HCT116 (cell line): Measurements from ENCODE around the gene METTL17. TPM values are rescaled to one million over a fixed set of nuclear protein-coding genes. Genes with fewer than 3 reads are reported as not detected.
A peak's percentile ranks its signal among the peaks of the same experiment; 100 is the strongest.

Experiments used
- ATAC-seq: fragments of 200-7000 bp; cut with Tn5 transposase; 2 replicates; pipeline ENCODE4 v1.9.1; 2020; ENCODE audit warnings: mild to moderate bottlenecking, moderate library complexity
- BruUV-seq: library from RNA; stranded (reverse); fragments of 400-500 nt; replicated peaks from 2 replicates; lab custom pipeline; 2021; lab: Mats Ljungman, UMichigan
- CTCF ChIA-PET: fragments of 300-600 bp; sonication (Branson Sonifier 250); formaldehyde crosslinking; loops from one replicate; lab custom pipeline; 2021; ENCODE audit warnings: antibody characterized with exemption; lab: Charles Lee
- POLR2A ChIA-PET: fragments of 300-600, 350-600 bp; sonication (Branson Sonifier 250); formaldehyde crosslinking; loops from one replicate; lab custom pipeline; 2021; ENCODE audit warnings: antibody characterized with exemption; lab: Charles Lee
- RAD21 ChIA-PET, 2 experiments: fragments of 300-600 bp; sonication (Branson Sonifier 250); formaldehyde crosslinking; loops; one replicate each; lab custom pipeline; 2023; ENCODE audit warnings: low total read pairs in 2 of 2; ENCODE audit not compliant: uncharacterized antibody in 2 of 2, unreplicated experiment in 2 of 2, low non-redundant PET in 1 of 2; lab: Charles Lee
- DNase-seq: peaks from one replicate; pipeline ENCODE4 v3.0.0-alpha.2; 2010; ENCODE audit warnings: low read depth, low spot score
- H2AFZ ChIP-seq: fragments of 200-600 bp; shearing (Covaris generic), sonication (generic); 2 replicates; pipeline ENCODE4 v1.6.1; 2017; ENCODE audit warnings: low read depth, mixed run types, mixed read lengths, antibody characterized with exemption, low read length; ENCODE audit not compliant: poor library complexity, severe bottlenecking
- H3K27ac ChIP-seq: 2 replicates; pipeline ENCODE4 v1.5.1; 2012; ENCODE audit warnings: low read depth, low read length
- H3K27me3 ChIP-seq: fragments of 200-600 bp; sonication (generic); 2 replicates; pipeline ENCODE4 v1.6.1; 2016; ENCODE audit warnings: mixed run types, low read length, mixed read lengths; ENCODE audit not compliant: insufficient read depth
- H3K36me3 ChIP-seq, 2 experiments: fragments of 200-500 bp in 1 of 2; fragments of 200-600 bp in 1 of 2; sonication (Bioruptor generic) in 1 of 2; sonication (generic) in 1 of 2; 2 replicates each; pipeline versions ENCODE4 v1.5.1 to v1.6.1; 2014 to 2016; ENCODE audit warnings: low read length in 2 of 2, inconsistent platforms in 1 of 2, mixed read lengths in 1 of 2, mixed run types in 1 of 2; ENCODE audit not compliant: insufficient read depth in 2 of 2, control insufficient read depth in 1 of 2
- H3K4me1 ChIP-seq, 2 experiments: fragments of 200-600 bp in 1 of 2; sonication (generic) in 1 of 2; 2 replicates each; pipeline versions ENCODE4 v1.5.1 to v1.6.1; 2012 to 2017; ENCODE audit warnings: low read length in 2 of 2, inconsistent platforms in 1 of 2, mild to moderate bottlenecking in 1 of 2, mixed read lengths in 1 of 2, mixed run types in 1 of 2, moderate library complexity in 1 of 2; ENCODE audit not compliant: insufficient read depth in 2 of 2, control insufficient read depth in 1 of 2
- H3K4me2 ChIP-seq: fragments of 200-600 bp; sonication (generic); 2 replicates; pipeline ENCODE4 v1.6.1; 2017; ENCODE audit warnings: mixed run types, low read length, mixed read lengths
- H3K4me3 ChIP-seq, 2 experiments: fragments of 200-600 bp in 1 of 2; sonication (generic) in 1 of 2; replicated peaks in 1 of 2; 2 replicates each; pipeline ENCODE4 v1.5.1; 2011 to 2016; ENCODE audit warnings: low read length in 2 of 2, control low read depth in 1 of 2, low read depth in 1 of 2, mild to moderate bottlenecking in 1 of 2, mixed read lengths in 1 of 2, mixed run types in 1 of 2
- H3K79me2 ChIP-seq: fragments of 200-600 bp; sonication (generic); 2 replicates; pipeline ENCODE4 v1.6.1; 2017; ENCODE audit warnings: mild to moderate bottlenecking, mixed run types, low read length, moderate library complexity, mixed read lengths; ENCODE audit not compliant: insufficient read depth
- H3K9ac ChIP-seq: fragments of 200-600 bp; sonication (generic); 2 replicates; pipeline ENCODE4 v1.6.1; 2016; ENCODE audit warnings: low read length, mixed read lengths
- H3K9me2 ChIP-seq: fragments of 200-600 bp; sonication (generic), shearing (Covaris generic); 2 replicates; pipeline ENCODE4 v1.6.1; 2017; ENCODE audit warnings: mixed run types, mild to moderate bottlenecking, moderate library complexity; ENCODE audit not compliant: insufficient read depth
- H3K9me3 ChIP-seq, 2 experiments: fragments of 200-500 bp in 1 of 2; fragments of 200-600 bp in 1 of 2; sonication (Bioruptor generic) in 1 of 2; sonication (generic) in 1 of 2; 2 replicates each; pipeline ENCODE4 v1.6.1; 2014 to 2017; ENCODE audit warnings: low read length in 2 of 2, mixed read lengths in 2 of 2, inconsistent platforms in 1 of 2, low read depth in 1 of 2, mild to moderate bottlenecking in 1 of 2, mixed run types in 1 of 2, moderate library complexity in 1 of 2; ENCODE audit not compliant: control insufficient read depth in 1 of 2, insufficient read depth in 1 of 2
- H4K20me1 ChIP-seq: fragments of 200-600 bp; sonication (generic), shearing (Covaris generic); 2 replicates; pipeline ENCODE4 v1.6.1; 2017; ENCODE audit warnings: mixed run types, mild to moderate bottlenecking, moderate library complexity; ENCODE audit not compliant: insufficient read depth
- EGR1 ChIP-seq: IDR thresholded peaks from 2 replicates; pipeline ENCODE4 v1.6.1; 2012; ENCODE audit warnings: low read depth
- POLR2AphosphoS5 ChIP-seq: IDR thresholded peaks from 2 replicates; pipeline ENCODE4 v1.6.1; 2011; ENCODE audit warnings: mild to moderate bottlenecking, low read depth, low read length, moderate library complexity
- RAD21 ChIP-seq: IDR thresholded peaks from 2 replicates; pipeline ENCODE4 v1.6.1; 2012; ENCODE audit warnings: low read depth, mild to moderate bottlenecking
- SRF ChIP-seq: IDR thresholded peaks from 2 replicates; pipeline ENCODE4 v1.6.1; 2012; ENCODE audit warnings: low read depth
- TCF7L2 ChIP-seq: IDR thresholded peaks from 2 replicates; pipeline ENCODE4 v1.7.0; 2011; ENCODE audit warnings: borderline replicate concordance, inconsistent platforms; ENCODE audit not compliant: insufficient read depth, insufficient read length; ENCODE audit errors: extremely low read depth
- ZFX ChIP-seq: fragments of 450-650 bp; IDR thresholded peaks from 2 replicates; pipeline ENCODE4 v1.6.1; 2017
- intact Hi-C: fragments of 100-400 bp; cut with micrococcal nuclease; formaldehyde crosslinking; loops from 2 replicates; pipeline ENCODE4 v1.10.0; 2022
- total RNA-seq: library from RNA; stranded (reverse); gene quantifications from one replicate; pipeline ENCODE4 v1.2.1, GENCODE V29; 2021; ENCODE audit not compliant: unreplicated experiment

The METTL17 gene
- total RNA-seq, 1 experiment from 2014 or later = 93.5 TPM

- H3K4me3 ChIP-seq = peak within 1 kb of the TSS; percentile 66 to 72
- TF ChIP-seq POLR2AphosphoS5 (0 out of 2 replicates have a peak, but pooled peaks have one; percentile 40), RAD21 (no peak), SRF (no peak), ZFX (peak; percentile 61; the same call in 1 of the 2 replicates), EGR1 (no peak), TCF7L2 (peak; percentile 91)
- DNase-seq (no peak), ATAC-seq (peak; percentile 90)
- no peaks in the 10 kb centered on the region for H3K9me3 ChIP-seq
- no peaks in the 10 kb centered on the region for H3K79me2 ChIP-seq
- H3K4me1 ChIP-seq = peaks cover 14 to 21% of the 10 kb centered on the region in 2 experiments; a peak in 3 of 4 replicates
- ChIA-PET CTCF (interaction anchor here (2.5 kb wide), 1 partner anchor 10 kb away, joined by 10 read pairs; no protein-coding TSS in a partner anchor), RAD21 (no interaction called here), POLR2A (no interaction called here)
- H3K9me2 ChIP-seq = no peaks in the 10 kb centered on the region
- H2AFZ ChIP-seq = peak within 1 kb of the TSS; percentile 42
- H3K27me3 ChIP-seq = no peaks in the 10 kb centered on the region
- no peaks in the 10 kb centered on the region for H3K36me3 ChIP-seq
- peak within 1 kb of the TSS; percentile 85 for H3K4me2 ChIP-seq
- peak within 1 kb of the TSS; percentile 66 for H3K9ac ChIP-seq
- TSS peak; percentile 49 for BruUV-seq
- intact Hi-C loops = no loop called here
- no peaks in the 10 kb centered on the region for H4K20me1 ChIP-seq
- peak within 1 kb of the TSS; percentile 46; the same call in 1 of the 2 replicates for H3K27ac ChIP-seq
Measured at GRCh38 chr14:21024585-21025370, 35.0 kb downstream of the METTL17 start, which contains the start of gene NDRG2. Gene NDRG2, minus strand, starts transcription at chr14:21025061. Its CDS starts 1,746 bp downstream, at chr14:21023315.
